Measurements from ENCODE around the gene MTCH1.
"Not testable (repeated sequence)": the region's sequence is repeated elsewhere in the genome, so short reads cannot be mapped to it uniquely, and the experiment has no call there.

- TF ChIP-seq TP53 (CRISPR knock-in tag; IDR thresholded peaks at IDR 0.05); MAX (CRISPR knock-in tag; IDR thresholded peaks at IDR 0.05); SMAD3 (CRISPR knock-in tag; IDR thresholded peaks at IDR 0.05; ENCODE audit: borderline replicate concordance); USF2 (CRISPR knock-in tag; IDR thresholded peaks at IDR 0.05); NFATC4 (CRISPR knock-in tag; IDR thresholded peaks at IDR 0.05); CTCF (IDR thresholded peaks at IDR 0.05); NR1H2 (CRISPR knock-in tag; IDR thresholded peaks at IDR 0.05); FOXJ3 (CRISPR knock-in tag; IDR thresholded peaks at IDR 0.05; ENCODE audit: borderline replicate concordance); ZBTB43 (CRISPR knock-in tag; IDR thresholded peaks at IDR 0.05); FOXK1 (CRISPR knock-in tag; IDR thresholded peaks at IDR 0.05); ZNF121 (CRISPR knock-in tag; IDR thresholded peaks at IDR 0.05); AFF4 (CRISPR knock-in tag; IDR thresholded peaks at IDR 0.05; ENCODE audit: borderline replicate concordance); ZNF281 (CRISPR knock-in tag; IDR thresholded peaks at IDR 0.05): not testable (repeated sequence)
Measured at GRCh38 chr6:36941561-36941960, 44.4 kb downstream of the MTCH1 start.
